ENCODE data around the gene PTX4. TPM values are rescaled to one million over a fixed set of nuclear protein-coding genes. Genes with fewer than 3 reads are reported as not detected.

The PTX4 gene
- total RNA-seq, 4 donors from 2014 or later = not detected

GRCh38 chr16:1447965-1448364 lies 40.8 kb downstream of the PTX4 start:
- H3K27me3 ChIP-seq = no peaks in the 10 kb centered on the region
- H3K4me3 ChIP-seq (replicated peaks in 1 of 3) = no peak overlapping the region
- H3K36me3 ChIP-seq = peaks cover 37 to 54% of the 10 kb centered on the region in 2 donors
- TF ChIP-seq, protein P1, sequence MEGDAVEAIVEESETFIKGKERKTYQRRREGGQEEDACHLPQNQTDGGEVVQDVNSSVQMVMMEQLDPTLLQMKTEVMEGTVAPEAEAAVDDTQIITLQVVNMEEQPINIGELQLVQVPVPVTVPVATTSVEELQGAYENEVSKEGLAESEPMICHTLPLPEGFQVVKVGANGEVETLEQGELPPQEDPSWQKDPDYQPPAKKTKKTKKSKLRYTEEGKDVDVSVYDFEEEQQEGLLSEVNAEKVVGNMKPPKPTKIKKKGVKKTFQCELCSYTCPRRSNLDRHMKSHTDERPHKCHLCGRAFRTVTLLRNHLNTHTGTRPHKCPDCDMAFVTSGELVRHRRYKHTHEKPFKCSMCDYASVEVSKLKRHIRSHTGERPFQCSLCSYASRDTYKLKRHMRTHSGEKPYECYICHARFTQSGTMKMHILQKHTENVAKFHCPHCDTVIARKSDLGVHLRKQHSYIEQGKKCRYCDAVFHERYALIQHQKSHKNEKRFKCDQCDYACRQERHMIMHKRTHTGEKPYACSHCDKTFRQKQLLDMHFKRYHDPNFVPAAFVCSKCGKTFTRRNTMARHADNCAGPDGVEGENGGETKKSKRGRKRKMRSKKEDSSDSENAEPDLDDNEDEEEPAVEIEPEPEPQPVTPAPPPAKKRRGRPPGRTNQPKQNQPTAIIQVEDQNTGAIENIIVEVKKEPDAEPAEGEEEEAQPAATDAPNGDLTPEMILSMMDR (IDR thresholded peaks at IDR 0.05) = no peak
- TF ChIP-seq POLR2A (IDR thresholded peaks at IDR 0.05) = no peak
- 91 to 94% methylated on average over 10 to 11 of the region's 11 CpGs for WGBS, 2 donors
- H3K27ac ChIP-seq = no peak overlapping the region
- H3K9me3 ChIP-seq = no peaks in the 10 kb centered on the region
- no peaks in the 10 kb centered on the region for H3K4me1 ChIP-seq
- DNase-seq = no peak
- intact Hi-C loops (cut with DNase I) = no loop called here

DNA sequence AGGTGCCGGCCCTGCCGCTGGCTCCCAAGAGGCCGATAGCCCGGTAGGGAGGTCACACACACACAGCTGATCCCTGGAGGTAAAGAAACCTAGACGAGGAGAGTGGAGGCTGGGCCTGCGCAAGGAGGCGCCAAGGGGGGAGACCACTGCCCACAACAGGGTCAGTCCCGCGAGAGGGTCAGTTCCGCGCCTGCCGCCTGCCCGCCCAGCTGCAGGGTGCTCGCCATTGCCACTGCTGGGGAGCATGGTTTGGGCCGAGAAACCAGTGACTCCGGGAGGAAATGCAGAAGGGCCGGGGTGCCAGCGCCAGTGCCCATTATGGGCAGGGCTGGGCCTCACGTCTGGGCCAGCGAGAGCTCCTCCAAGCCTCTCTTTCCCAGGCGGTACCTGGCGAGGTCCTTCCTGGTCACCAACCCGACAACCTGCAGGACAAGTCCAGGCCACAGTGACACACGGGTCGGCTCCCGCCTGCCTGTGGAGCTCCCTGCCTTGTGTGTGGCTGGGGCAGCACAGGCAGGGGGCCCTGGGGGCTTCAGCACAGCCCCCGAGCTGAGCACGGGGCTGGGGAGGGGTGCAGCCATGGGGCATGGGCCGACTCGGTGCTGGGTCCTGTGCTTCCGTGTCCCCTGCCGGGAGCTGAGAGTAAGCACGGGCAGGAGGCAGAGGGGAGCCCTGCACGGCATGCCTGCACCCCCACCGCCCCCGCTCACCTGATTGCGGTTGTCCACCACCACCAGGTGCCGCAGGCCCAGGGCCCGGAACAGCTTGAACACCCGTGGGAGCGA lies 42.3 kb downstream of the PTX4 start:
- Histone ChIP-seq H3K9me3 (no peaks in the 10 kb centered on the region), H3K27me3 (no peaks in the 10 kb centered on the region), H3K36me3 (peaks cover 33 to 42% of the 10 kb centered on the region in 2 donors), H3K4me3 (replicated peaks in 1 of 3) (no peak overlapping the region), H3K4me1 (no peaks in the 10 kb centered on the region), H3K27ac (no peak overlapping the region)
- DNase-seq = no peak
- 95% methylated on average over 18 to 24 of the region's 41 CpGs for WGBS, 2 donors
- intact Hi-C loops (cut with DNase I) = no loop called here
- no peak for TF ChIP-seq POLR2A (IDR thresholded peaks at IDR 0.05)
- TF ChIP-seq, protein P1 (IDR thresholded peaks at IDR 0.05) = no peak

DNA sequence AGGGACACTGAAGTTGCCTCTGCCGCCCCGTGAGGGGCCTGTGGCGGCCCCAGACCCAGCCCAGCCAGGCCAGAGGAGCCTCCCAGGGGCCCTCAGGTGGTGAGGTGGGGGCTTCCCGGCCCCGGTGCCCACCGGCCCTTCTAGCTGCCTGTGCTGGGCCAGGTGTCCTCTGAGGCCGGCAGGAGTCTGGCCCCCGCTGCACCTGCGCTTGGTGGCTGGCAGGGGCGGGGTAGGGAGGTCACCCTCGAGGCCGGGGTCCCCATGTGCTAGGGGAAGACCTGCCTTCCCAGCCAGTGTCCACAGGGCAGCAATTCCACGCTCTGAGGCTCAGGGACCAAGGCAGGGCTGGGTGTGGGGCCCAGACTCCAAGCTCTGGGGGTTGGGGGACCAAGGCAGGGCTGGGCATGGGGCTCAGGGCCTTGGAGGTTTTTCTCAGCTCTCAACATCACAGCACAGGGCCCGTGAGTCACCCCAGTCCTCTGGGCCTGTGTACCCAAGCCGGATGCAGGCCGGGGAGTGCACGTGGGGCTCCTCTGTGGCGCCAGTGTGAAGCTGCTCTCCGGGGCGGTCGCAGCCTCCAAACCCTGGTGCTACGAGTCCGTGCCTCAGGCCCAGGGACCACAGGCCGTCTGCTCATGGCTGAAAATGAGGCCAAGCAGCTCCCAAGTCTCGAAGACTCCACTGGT lies 43.1 kb downstream of the PTX4 start:
- WGBS, 2 donors = 100% methylated on average over 1 of the region's 25 CpGs; no CpG with 5 or more reads in 1 of the 2 donors
- DNase-seq = no peak
- H3K36me3 ChIP-seq = peaks cover 30 to 33% of the 10 kb centered on the region in 2 donors

GRCh38 chr16:1444730-1445517 lies 43.8 kb downstream of the PTX4 start:
- TF ChIP-seq, protein P1 (IDR thresholded peaks at IDR 0.05) = no peak
- TF ChIP-seq POLR2A (IDR thresholded peaks at IDR 0.05) = no peak

More for the DNA sequence above, 43.1 kb downstream of the PTX4 start:
- Histone ChIP-seq H3K4me3 (replicated peaks in 1 of 3) (no peak overlapping the region), H3K27ac (no peak overlapping the region), H3K9me3 (no peaks in the 10 kb centered on the region), H3K4me1 (no peaks in the 10 kb centered on the region), H3K27me3 (no peaks in the 10 kb centered on the region)
- TF ChIP-seq, protein P1 (IDR thresholded peaks at IDR 0.05) = no peak
- TF ChIP-seq POLR2A (IDR thresholded peaks at IDR 0.05) = no peak
- intact Hi-C loops (cut with DNase I) = no loop called here

More at GRCh38 chr16:1444730-1445517, 43.8 kb downstream of the PTX4 start:
- intact Hi-C loops (cut with DNase I) = no loop called here
- WGBS, 2 donors = 93% methylated on average over 28 to 38 of the region's 48 CpGs
- Histone ChIP-seq H3K27ac (no peak overlapping the region), H3K4me3 (replicated peaks in 1 of 3) (no peak overlapping the region), H3K4me1 (no peaks in the 10 kb centered on the region), H3K36me3 (peaks cover 27% of the 10 kb centered on the region in 2 donors), H3K9me3 (no peaks in the 10 kb centered on the region), H3K27me3 (no peaks in the 10 kb centered on the region)
- DNase-seq = no peak

Measured in thyroid gland (tissue), 4 donors.